ENCODE results near the gene RPS6KA5.

DNA sequence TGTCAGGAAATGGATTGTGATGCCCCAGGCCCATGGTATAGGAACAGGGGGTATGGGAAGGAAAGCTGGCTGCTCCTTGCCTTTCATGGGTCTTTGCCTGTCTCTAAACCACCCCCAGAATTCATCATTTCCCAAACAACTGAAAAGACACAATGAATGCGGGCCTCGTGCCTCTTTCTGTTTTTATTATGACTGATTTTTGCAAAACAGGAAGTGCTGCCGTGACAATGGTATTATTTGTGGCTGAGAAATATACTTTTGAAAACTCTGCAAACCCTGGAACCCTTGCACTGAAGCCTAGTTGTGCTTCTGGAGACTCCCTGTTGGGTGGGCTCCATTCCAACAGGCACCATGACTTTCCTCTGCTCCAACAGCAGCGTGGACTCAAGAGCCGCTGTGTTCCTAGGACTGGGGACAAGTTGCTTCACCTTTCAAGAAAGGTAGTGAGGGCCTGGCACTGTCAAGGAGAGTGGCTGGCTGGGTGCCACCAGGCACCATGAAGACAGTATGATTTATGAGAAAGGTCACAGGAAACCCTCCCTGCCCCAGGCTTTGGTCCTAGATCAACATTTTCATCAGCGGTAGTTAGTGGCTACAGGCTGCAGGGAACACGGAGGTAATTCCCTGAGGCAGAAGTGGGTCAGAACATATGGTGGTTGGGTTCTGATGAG lies 48.6 kb upstream of the RPS6KA5 start:
- TF ChIP-seq, protein P1, sequence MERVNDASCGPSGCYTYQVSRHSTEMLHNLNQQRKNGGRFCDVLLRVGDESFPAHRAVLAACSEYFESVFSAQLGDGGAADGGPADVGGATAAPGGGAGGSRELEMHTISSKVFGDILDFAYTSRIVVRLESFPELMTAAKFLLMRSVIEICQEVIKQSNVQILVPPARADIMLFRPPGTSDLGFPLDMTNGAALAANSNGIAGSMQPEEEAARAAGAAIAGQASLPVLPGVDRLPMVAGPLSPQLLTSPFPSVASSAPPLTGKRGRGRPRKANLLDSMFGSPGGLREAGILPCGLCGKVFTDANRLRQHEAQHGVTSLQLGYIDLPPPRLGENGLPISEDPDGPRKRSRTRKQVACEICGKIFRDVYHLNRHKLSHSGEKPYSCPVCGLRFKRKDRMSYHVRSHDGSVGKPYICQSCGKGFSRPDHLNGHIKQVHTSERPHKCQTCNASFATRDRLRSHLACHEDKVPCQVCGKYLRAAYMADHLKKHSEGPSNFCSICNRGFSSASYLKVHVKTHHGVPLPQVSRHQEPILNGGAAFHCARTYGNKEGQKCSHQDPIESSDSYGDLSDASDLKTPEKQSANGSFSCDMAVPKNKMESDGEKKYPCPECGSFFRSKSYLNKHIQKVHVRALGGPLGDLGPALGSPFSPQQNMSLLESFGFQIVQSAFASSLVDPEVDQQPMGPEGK (CRISPR knock-in tag; IDR thresholded peaks at IDR 0.05; ENCODE audit: borderline replicate concordance), result no peak
- TF ChIP-seq RARB (CRISPR knock-in tag; IDR thresholded peaks at IDR 0.05), result no peak
- TF ChIP-seq ZC3H10 (CRISPR knock-in tag; IDR thresholded peaks at IDR 0.05), result no peak
